ENCODE data around the gene ERC1. TPM values are rescaled to one million over a fixed set of nuclear protein-coding genes. Genes with fewer than 3 reads are reported as not detected.
"Not testable (repeated sequence)": the region's sequence is repeated elsewhere in the genome, so short reads cannot be mapped to it uniquely, and the experiment has no call there.

The ERC1 gene
- polyA plus RNA-seq, 5 donors: 27.0 to 40.4 (median 33.6) TPM

DNA sequence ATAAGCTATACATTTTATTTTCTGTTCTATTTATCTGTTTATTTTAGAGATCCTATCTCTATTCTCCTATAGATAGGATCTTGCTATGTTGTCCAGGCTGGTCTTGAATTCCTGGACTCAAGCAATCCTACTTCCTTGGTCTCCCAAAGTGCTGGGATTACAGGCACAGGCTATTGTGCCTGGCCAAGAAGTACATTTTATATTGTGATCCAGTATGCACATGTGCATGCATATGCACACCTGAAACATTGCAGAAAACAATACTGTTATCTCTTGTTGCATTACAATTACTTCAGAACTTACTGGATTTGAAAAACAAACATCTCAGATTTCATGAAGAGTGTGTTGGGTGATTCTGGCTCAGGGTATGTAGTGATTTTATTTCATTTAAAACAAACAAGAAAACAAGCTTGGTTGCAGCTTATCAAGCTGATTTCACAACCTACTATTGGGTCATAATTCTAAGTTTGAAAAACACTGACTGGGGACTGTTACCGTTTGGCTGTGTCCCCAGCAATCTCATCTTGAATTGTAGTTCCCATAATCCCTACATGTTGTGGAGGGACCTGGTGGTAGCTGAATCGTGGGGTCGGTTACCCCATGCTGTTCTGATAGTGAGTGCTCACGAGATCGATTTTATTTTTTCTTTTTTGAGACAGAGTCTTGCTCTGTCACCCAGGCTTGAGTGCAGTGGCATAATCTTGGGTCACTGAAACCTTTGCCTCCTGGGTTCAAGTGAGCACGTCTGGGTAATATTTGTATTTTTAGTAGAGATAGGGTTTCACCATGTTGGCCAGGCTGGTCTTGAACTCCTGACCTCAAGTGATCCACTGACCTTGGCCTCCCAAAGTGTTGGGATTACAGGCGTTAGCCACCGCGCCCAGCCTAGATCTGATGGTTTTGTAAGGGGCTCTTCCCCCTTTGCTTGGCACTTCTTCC lies 31.3 kb downstream of the ERC1 start:
- DNase-seq: no peak

DNA sequence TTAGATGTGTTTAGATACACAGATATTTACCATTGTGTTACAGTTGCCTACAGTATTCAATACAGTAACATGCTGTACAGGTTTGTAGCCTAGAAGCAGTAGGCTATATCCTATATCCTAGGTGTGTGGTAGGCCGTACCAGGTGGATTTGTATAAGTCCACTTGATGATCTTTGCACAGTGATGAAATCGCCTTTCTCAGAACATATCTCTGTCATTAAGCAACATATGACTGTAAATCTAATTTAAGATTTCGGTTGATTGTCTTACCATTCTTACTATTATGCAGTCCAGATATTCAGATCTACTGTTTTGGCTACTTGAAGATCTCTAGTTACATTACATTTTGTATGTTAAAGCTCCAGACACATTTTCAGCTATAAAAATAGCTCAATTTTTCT lies 39.8 kb downstream of the ERC1 start:
- no peak for DNase-seq

DNA sequence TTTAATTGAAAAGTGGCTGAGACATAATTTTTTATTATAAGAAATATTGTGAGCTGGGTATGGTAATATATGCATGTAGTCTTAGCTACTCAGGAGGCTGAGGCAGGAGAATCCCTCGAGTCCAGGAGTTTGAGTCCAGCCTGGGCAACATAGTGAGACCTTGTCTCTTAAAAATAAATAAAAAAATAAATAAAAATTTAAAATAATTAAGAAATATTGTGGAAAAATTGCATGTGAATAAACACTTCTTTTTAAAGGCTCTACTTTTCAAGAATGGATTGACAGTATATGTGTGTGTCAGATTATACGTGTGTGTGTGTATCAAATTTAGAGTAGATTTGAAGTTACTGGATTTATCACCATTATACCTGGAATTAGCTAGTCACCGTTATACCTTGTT lies 43.2 kb downstream of the ERC1 start:
- DNase-seq: no peak

DNA sequence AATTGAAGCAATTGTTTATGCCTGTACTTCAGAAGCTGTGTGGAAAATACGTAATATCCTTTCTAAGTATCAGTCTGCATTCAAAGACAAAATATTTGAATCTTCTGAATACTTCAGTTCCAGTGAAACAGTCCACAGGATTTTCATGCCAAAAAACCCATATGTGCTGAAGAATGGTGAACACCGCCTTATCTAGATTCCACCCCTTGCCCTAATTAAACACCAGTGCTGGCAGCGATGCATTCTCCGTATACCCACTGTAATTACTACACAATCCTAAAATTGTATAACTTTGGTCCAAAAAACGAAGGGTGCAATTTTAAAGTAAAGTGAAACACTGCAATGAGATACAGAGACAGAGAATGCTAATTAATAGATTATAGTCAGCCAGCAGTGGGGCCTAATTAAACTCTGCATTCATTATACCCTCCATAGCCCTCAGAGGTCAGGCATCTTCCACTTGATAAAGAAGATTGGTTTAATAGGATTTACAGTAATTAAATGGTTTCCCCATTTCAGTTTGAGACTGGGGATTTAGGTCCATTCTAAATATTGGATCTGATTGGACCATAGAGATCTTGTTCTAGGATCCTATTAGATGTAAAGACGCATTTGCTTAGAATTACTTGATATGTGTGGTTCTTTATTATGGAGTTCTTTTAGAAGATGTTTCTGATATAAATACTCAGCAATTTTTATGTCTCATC lies 43.9 kb downstream of the ERC1 start:
- no peak for DNase-seq

DNA sequence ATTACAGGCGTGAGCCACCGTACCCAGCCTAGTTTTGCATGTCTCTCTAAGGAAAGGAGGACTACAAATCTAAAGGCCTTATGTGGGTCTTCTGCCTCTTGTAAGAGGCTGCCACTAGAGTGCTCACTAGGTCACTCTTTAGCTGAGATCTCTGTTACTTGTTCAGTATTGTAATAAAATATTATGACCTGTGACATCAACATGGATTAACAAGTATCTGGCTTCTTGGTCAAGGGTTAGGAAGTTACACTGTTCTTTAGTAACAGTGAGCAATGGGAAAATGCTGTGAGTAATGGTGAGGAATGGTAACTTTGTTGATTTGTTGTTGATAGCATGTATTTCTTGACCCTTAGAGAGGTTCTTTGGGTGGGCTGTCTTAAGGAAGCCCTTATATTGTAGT lies 50.5 kb downstream of the ERC1 start:
- DNase-seq: no peak

DNA sequence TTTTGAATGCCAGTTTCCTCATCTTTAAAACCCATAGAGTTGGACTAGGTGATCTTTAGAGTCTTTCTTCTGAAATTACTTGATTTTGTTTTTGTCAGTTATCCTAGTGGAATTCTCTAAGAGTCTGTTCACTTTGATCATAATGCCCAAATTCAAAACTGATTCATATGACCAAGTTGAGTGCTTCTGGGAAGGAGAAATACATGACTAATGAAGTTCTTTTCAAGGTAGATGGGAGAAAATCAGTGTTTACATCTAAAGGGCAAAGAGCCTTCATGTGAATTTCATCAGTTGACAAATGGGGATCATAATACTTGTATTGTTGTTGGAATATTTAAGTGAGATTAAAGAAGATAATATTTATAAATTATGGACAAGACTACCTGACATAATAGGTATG lies 53.2 kb downstream of the ERC1 start:
- no peak for DNase-seq

DNA sequence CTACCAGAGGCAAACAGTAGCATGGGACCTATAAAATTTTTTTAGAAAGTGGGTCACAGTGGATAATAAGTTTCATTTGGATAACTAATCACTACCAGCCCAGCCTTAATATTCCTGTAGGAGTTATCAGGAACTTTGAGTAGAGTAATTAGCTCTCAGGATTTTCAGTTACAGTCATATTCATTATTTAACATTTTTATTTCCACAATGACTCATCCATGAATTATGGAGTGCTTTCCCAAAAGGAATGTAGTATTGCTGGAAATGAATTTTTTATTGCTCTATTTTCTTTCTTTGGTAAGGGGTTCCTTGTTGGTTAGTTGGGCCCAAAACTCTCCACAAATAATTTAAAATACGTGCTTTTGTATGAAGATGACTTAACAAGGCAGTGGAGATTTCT lies 53.7 kb downstream of the ERC1 start:
- no peak for DNase-seq

DNA sequence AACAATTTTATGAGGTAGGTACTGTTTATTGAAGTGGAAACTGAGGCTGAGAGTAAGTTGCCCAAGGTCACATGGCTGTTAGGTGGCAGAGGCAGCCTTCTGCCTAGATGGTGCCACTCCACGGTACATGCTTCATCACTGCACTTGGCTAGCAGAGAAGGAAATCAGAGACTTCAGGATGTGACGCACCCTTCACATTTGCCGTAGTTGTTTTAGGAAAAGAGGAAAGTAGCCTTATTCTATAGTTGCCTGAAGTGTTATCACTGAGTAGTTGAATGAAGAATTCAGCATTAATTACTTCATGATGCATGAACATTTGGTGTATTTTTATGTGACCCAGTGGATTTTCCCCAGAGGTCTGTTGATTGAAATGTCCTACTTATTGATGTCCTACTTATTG lies 55.7 kb downstream of the ERC1 start:
- no peak for DNase-seq

DNA sequence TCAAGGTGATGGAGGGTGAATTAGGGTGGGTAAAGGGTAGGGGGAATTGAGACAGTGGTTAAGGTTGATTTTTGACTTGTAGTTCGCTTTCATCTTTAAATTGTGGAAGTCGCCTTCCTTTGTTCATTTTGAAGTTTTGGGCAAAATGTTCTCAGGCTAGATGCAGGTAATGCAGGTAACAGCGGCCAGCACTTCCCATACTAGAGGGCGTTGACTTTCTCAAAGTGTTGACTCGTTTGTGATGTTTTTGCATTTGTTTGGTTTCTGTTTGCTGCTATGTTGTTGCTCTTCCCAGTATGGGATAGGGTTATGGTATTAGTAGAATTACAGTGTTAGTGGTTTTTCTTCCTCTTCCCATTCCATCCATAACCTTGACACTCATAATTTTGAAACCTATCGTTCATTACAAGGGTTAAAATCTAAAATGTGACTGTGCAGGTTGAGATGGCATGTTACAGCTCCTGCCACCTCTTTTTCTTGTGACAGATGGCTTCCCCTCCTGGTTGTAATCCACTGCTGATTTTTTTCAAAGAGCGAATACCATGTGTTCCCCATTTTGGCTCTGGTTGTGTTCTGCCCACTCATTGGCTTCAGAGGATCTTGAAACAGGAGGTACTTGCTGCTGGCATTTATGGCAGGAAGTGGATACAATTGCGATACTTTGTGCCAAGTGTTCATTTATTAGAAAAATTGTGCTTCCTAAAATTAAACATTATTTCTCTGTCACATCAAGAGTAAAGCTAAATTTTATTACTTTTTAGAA lies 57.1 kb downstream of the ERC1 start:
- DNase-seq: no peak

DNA sequence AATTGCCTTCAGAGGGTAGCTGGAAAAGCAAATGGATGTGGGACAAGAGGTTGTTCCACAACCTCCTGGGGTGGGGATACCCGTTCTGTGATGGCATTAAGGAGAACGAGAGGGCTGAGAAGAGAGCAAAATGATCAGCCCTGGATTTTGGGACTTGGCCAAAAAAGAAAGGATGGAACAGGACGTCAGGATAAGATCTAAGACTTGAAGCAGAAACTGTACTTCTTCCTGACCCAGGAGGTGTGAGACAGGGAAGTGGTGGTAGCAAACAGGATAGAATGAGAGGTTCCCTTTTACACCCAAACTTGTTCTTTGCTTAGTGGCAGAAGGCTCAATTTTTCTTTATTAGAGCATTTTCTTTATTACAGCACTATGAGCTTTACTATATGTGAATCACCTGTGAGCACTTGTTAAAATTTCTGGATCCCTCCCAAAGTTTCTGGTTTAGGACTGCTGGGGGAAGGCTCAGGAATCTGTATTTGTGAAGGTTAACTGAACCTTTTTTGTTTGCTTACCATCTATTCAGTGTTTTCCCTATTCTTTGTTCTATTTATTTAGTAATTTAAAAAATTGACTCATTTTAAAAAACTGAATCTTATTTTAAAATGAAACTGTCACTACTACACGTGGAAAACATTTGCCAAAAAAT lies 59.2 kb downstream of the ERC1 start:
- no peak for DNase-seq

DNA sequence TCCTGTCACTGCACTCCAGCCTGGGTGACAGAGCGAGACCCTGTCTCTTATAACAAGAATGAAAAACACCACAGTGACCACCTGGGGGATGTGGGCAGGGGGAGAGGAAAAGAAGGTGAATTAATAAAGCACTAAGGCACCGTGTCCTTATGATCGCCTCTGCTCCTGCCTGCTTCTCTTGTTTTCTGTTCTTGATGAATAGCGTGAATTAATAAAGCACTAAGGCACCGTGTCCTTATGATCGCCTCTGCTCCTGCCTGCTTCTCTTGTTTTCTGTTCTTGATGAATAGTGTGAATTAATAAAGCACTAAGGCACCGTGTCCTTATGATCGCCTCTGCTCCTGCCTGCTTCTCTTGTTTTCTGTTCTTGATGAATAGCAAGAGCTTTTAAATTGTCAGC lies 60.6 kb downstream of the ERC1 start:
- DNase-seq: not testable (repeated sequence)

DNA sequence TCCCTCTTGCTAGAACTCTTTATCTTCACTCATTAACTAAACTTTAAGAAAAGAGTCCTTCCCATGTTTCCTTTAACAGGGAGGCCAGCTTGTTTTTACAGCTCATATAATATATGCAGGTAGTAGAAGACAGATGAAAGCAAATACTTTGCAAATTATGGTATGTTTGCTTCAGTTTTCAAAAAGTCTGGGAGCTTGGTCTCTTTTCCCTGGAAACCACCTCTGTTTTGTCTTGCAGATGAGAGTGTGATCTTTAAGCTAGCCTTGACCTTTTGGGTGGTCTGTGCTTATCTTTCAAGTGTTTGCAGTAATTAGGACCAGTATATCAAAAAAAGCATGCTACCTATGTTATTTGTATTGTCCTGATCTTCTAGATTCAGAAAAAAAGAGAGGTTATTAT lies 62.7 kb downstream of the ERC1 start:
- DNase-seq: no peak

DNA sequence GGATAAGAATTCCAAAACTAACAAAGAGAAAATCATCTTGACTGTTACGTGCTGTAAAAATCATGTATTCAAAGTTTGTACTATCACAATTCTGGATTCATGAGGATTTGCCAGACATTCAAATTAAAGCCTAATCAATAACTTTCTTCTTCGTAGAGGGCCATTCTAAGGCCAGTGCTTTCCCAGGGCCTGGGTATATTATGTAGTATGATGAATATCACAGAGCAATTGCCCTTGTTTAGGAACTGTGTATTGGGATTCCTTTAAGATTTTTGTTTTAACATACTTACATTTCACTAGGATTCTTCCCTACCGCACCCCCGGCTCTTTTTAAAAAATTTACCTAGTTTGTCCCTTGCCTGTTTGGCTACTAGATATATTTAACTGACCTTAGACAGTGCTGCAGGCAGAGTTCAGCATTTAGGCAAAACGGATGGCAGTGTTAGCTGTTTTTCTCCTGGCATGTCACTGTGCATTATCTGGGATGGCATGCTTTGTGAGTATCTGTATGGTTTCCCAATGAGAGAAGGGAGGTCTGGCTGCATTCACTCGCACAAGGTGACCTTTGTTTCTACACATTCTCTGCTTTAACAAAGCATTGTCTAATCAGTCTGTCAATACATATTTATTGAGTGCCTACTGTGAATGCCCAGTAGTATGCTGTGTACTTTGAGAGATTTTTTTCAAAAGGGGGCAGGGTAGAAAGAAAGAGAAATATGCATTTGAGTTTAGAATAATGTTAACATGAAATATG lies 63.3 kb downstream of the ERC1 start:
- no peak for DNase-seq

DNA sequence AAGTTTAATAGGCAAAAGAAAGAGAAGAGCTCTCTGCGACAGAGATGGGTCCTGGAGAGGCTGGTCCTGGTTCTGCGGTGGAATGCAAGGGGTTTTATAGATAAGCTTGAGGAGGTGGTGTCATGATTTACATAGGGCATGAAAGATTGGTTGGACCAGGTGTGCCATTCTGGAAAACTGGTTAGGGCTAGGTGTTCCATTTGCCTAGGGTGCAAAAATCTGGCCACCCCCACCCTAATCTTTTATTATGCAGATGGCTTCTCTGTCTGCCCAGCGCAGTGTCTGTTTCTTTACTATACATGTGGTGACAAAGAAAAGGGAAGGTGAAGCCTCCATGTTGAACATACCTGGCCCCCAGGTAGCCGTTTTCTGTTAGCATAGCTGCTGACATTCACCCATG lies 65.4 kb downstream of the ERC1 start:
- no peak for DNase-seq

DNA sequence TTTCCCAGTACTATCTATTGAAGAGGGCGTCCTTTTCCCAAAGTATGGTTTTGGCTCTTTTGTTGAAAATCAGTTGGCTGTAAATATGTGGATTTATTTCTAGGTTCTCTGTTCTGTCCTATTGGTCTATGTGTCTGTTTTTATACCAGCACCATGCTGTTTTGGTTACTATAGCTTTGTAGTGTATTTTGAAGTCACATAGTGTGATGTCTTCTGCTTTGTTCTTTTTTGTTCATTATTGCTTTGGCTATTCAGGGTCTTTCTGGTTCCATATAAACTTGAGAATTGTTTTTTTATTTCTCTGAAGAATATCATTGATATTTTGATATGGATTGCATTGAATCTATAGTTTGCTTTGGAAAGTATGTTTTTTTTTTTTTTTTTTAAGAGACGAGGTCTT lies 67.4 kb downstream of the ERC1 start:
- DNase-seq: no peak

DNA sequence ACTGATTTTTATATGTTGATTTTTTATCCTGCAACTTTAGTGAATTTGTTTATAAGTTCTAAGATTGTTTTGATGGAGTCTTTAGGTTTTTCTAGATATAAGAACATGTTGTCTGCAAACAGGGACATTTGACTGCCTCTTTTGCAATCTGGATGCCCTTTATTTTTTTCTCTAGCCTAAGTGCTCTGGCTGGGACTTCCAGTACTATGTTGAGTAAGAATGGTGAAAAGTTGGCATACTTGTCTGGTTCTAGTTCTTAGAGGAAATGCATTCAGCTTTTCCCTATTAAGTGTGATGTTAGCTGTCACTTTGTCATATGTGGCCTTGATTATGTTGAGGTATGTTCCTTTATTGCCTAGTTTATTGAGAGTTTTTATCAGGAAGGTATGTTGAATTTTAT lies 68.1 kb downstream of the ERC1 start:
- DNase-seq: no peak

DNA sequence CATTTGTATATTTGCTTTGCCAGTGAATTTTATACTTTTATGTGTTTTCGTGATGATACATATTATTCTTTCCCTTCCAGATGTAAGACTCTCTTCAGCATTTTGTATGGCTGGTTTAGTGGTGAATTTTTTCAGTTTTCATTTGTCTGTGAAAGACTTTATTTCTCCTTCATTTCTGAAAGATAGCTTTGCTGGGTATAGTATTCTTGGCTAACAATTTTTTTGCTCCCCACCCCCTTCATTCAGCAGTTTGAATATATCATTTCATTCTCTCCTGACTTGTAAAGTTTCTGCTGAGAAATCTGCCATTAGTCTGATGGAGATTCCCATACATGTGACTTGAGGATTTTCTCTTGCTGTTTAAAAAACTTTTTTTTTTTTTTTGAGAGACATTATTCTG lies 72.8 kb downstream of the ERC1 start:
- DNase-seq: no peak

DNA sequence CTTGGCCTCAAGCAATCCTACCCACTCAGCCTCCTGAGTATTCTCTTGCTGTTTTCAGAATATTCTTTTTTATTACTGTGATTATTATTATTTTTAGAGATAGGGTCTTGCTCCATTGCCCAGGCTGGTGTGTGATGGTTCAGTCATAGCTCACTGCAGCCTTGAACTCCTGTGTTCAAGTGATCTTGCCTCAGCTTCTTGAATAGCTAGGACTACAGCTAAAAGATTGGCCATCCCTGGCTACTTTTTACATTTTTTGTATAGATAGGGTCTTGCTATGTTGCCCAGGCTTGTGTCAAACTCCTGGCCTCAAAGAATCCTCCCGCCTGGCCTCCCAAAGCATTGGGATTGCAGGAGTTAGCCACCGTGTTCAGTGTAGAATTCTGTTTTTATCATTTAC lies 73.3 kb downstream of the ERC1 start:
- no peak for DNase-seq

DNA sequence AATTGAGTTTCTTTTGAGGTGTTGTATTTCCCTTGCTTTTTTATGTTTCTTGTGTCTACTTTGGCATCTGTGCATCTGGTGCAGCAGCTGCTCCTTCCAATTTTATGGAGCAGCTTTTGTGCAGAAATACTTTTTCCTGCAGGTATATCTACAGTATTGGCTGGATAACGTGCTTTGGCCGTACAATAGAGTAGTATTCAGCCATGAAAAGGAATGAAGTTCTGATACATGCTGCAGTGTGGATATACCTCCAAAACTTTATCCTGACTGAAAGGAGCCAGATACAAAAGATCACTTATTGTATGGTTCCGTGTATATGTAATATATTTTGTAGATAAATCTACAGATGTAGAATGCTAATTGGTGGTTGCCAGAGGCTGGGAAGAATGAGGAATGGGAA lies 74.6 kb downstream of the ERC1 start:
- DNase-seq: no peak

DNA sequence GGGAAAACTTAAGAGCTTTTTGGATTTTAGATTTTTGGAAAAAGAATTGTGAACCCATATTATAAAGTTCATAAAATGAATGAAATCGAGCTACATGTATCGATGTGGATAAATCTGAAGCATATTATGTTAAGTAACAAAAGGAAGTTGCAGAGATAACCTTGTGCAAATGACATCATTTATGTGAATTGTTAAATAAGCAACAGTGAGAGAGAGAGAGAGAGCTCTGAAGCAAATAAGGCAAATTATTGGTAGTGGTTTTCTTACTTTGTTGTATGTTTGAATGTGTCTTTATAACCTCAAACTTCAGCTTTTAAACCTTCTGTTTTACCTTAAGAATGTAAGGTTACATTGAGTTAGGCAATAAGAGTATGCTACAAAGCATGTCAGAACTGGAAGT lies 78.8 kb downstream of the ERC1 start:
- DNase-seq: no peak

DNA sequence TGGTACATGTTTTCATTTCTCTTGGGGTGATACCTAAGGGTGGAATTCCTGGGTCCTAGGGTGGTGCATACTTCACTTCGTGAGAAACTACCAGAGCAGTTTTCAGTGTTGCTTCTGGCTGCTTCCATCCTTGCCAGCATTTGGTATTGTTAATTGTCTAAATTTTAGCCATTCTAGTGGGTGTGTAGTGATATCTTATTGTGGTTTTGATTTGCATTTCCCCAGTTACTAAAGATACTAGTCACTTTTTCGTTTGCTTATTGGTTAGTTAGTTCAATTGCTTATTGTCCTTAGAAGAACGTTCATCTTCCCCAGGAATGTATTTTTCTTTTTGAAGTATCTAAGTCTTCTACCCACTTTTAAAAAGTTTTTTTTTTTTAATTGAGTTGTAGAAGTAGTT lies 80.2 kb downstream of the ERC1 start:
- no peak for DNase-seq

All from right lung (tissue), 5 donors.